GM19025 (cell line): ENCODE results near the gene PCDH9.
A peak's percentile ranks its signal among the peaks of the same experiment; 100 is the strongest.

Source experiments
- ATAC-seq: cut with Tn5 transposase; IDR thresholded peaks from one replicate; pipeline ENCODE4 v1.9.1; 2021; ENCODE audit warnings: mild to moderate bottlenecking, low read depth, moderate library complexity; ENCODE audit not compliant: unreplicated experiment

Gene PCDH9, protein sequence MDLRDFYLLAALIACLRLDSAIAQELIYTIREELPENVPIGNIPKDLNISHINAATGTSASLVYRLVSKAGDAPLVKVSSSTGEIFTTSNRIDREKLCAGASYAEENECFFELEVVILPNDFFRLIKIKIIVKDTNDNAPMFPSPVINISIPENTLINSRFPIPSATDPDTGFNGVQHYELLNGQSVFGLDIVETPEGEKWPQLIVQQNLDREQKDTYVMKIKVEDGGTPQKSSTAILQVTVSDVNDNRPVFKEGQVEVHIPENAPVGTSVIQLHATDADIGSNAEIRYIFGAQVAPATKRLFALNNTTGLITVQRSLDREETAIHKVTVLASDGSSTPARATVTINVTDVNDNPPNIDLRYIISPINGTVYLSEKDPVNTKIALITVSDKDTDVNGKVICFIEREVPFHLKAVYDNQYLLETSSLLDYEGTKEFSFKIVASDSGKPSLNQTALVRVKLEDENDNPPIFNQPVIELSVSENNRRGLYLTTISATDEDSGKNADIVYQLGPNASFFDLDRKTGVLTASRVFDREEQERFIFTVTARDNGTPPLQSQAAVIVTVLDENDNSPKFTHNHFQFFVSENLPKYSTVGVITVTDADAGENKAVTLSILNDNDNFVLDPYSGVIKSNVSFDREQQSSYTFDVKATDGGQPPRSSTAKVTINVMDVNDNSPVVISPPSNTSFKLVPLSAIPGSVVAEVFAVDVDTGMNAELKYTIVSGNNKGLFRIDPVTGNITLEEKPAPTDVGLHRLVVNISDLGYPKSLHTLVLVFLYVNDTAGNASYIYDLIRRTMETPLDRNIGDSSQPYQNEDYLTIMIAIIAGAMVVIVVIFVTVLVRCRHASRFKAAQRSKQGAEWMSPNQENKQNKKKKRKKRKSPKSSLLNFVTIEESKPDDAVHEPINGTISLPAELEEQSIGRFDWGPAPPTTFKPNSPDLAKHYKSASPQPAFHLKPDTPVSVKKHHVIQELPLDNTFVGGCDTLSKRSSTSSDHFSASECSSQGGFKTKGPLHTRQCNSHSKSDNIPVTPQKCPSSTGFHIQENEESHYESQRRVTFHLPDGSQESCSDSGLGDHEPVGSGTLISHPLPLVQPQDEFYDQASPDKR (N-terminal part only)

DNA sequence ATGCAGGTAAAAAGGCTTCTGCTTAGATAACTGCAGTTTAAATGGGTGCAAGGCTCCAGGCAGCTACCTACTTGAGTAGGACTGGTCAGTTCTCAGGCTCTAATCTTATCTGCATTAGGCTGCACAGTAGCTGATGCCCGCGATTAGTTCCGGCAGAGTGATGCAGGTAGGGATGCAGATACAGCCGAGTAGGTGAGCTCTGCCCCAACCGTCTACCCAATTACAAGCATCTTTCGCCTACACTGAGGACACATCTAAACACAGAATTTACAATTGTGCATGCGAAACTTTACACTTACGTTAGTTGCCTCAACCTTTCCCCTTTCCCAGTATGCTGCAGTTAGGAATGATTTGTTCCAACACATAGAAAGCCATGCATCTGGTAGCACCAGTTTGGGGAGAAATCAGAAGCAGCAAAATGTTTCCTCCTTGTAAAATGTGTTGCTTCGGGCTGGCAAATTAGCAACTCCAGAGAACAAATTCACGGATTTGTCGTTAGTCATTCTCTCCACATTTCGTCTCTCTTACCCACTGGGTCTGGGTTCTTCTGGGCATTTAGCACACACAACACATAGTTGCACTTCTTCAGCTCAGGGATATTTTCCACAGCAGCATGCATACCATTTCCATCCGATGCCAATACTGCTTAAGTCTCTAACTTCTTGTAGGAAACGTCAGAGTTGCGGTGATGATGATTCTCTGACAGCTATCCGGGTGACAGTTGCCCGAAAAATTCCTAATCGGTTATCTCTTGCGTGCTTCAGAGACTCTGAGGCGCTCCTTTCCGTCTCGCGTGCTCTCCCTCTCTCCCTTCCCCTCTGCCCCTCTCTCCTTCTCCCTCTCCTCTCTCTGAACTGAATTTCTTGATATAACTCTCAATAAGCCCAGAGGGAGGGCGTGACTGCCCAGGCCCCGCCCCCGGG lies at the start of gene PCDH9:
Gene PCDH9 (minus strand): TSS at position 856 of the 923 bp plus-strand sequence. CDS start 1,896 bp downstream, outside the sequence.
- ATAC-seq, result no peak

DNA sequence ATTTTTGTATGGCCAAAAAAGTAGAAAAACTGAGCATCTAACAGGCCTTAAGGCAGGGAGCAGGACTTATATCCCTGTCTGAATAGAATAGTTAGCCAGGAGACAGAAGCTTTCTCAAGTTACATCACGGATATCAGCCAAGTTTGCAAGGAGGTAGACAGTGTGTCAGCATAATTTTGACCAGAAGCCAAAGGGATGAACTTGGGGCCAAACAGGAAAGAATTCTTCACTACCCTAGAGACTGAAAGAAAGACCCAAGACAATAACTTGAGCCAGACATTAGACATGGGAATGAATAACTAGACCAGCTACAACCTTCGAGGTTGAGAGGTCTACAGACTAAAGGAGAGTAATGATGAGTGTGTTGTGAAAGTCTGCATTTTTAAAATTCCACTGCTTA lies 48.1 kb upstream of the PCDH9 start:
- no peak for ATAC-seq

DNA sequence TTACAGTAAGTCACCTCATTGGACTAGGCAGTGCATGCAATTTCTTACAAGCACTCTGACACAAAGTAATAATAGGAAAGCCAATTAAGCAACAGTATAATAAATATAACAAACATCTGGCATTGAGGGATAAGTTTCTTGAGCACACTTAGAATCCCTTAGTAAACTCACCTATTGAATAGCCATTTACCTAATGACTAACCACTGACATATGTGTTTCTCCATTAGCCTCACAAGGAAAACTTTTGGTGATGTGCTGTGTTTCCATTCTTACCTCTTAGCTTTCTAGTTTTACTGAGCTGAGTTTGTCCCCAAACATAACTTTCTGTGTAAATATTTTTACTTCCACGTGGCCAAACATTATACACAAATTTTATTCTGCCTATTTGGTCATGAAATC lies 47.4 kb upstream of the PCDH9 start:
- no peak for ATAC-seq

DNA sequence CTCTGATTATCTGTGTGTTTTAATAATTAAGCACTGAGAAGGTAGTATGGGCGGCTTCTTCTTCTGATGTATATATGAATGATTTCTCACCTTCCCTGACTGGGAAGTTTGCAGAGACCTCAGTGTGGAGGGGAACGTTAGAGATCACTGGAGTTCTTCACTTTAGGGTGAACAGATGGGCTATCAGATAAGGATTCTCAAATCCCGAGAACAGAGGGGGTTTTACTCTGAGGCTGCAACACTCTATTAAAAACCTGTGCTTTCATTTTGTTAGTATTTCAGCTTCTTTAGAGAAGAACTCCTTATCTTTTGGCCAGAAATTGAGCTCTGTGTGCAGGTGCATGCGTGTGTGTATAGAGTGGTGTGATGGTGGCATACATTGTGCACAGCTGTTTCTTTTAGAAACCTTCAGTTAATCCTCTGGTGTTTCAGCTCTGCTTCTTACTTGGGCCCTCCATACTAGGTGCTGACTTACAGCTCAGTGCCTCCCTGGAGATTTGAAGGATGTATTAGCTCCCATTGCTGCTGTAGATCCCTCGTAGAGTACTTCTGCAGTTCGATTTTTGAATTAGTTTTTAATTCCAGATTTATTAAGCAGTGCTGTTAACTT lies 45.3 kb upstream of the PCDH9 start:
- no peak for ATAC-seq

DNA sequence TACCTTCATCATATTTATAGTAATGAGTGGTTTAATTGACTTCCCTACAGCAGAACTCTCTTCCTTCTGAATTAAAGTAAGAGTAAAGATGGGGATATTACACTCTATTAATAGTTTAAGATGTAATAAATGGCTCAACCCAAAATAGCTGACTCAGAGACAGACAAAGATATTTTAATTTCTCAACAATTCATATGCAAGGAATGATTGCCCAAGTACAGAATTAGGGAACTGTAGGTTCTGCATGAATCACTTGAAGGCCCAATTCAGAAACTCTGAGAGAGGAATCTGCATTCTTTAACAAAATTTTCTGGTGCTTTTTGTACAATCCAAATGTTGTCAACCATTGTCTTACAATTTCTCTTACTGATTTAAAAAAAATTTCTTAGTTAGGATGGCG lies 42.9 kb upstream of the PCDH9 start:
- ATAC-seq, result no peak

DNA sequence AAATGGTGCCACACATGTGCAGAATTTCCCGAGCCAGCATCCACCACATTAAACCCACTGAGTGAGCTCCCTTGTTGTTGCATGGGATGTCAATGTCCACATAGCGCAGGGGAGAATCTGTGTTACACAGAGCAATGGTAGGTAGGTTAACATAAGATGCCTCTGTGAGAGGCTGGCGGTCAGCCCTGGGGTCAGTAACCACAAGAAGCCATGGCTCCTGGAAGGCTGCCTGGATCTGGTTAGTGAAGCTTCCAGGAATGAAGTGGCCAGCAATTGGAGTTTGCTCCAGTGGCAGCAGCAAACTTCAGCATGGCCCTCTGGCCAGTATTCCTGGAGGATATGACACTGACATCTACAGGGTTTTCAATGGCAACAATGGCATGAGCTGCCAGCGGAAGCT lies 37.0 kb upstream of the PCDH9 start:
- ATAC-seq, result no peak

DNA sequence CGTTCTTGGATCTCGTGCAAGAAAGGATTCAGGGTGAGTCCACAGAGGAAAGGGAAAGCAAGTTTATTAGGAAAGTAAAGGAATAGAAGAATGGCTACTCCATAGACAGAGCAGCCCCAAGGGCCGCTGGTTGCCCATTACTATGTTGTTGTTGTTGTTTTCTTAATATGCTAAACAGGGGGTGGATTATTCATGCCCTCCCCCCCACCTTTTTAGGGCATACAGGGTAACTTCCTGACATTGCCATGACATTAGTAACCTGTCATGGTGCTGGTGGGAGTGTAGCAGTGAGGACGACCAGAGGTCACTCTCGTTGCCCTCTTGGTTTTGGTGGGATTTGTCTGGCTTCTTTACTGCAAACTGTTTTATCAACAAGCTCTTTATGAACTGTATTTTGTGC lies 29.1 kb upstream of the PCDH9 start:
- no peak for ATAC-seq

DNA sequence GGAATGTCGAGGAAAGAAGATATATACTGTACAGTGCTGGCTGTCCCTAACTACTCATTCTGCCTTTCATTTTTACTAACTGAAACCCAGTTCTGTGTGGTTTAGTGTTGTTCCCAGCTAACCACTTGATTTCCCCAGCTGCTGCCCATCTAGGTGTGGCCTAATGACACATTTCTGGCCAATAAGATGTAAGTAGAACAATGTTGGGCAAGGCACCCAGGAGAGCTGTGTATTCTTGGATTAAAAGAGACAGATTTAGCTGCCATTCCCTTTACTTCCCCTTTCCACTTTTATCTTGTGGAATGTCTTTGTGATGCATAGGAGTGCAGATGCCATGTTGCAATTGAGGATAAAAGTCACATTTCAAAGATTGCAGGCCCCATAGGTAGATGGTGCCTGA lies 28.3 kb upstream of the PCDH9 start:
- no peak for ATAC-seq

DNA sequence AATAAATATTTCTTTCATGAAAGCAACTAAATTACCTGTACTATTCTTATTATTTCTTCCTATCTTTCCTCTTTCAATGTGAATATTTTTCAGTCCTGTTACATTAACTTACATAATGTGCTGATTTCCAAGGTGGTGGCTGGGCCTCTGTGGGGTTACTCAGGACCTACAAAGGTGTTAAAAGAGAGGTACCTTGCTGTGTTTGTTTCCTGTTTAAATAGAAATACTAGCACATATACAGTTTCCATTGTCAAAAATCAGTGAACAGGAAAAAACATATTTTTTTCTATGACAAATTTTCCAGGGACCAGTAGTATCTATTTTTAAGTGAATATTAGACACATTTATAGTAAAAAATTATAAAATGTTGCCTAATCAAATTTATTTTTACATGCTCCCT lies 8.7 kb upstream of the PCDH9 start:
- ATAC-seq, result no peak

DNA sequence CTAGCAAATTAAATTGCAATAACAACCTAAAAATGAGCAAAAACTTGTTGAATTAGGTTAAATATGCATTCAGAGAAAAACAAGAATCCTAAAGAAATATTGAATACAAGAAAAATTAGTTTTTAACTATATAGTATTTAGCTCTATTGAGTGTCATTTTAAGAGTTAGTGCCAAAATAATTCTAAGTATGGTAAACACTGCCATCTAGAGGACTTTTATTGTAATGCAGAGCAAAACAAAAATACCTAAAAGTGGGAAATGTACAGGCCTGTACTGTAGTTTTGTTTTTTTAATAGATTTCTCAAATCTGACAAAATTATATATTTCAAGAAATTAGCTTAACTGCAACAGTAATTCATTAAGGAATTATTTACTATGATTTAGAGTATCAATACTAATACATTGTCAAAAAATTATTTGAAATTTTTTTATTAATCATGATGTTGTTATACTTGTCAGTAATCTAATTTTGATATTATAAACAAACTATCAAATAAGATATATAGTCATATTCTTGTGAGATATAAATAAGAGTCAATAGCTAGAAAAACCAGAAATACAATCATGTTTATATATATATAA lies 8.2 kb upstream of the PCDH9 start:
- ATAC-seq, result no peak

DNA sequence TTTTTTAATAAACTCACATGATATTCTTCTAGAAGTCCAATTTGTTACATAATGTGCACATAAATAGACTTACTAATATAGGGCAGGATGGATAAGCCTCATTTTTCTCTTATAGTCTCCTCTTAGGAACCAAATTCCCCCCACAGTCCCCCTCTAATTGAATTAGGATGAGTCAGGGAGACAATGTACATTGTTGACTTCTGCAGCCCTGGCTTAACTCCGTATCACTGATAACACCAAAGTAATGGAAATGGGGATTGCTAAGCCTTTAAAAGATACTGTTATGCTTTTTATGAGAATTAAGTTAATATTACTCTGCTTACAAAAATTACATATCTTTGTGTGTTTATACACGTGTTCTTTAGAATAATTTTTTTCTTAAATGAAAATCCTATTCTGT lies 5.1 kb upstream of the PCDH9 start:
- no peak for ATAC-seq

DNA sequence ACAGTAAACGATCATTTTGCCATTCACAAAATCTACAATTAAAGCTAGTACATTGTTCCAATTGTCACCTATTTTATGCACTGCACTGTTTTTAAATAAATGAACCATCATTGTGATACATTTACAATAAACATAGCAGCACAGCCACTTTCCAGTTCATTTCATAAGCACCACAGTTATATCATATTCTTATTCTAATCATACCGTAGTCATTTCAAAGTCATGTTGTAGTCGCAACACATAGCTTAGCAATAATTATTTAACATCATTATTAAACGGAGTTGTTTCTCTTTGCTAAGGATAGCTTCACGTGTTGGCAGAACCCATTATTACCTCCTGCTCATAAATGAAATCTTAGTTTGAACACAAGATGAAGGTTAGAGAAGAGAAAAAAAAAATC lies 2.2 kb upstream of the PCDH9 start:
- no peak for ATAC-seq

DNA sequence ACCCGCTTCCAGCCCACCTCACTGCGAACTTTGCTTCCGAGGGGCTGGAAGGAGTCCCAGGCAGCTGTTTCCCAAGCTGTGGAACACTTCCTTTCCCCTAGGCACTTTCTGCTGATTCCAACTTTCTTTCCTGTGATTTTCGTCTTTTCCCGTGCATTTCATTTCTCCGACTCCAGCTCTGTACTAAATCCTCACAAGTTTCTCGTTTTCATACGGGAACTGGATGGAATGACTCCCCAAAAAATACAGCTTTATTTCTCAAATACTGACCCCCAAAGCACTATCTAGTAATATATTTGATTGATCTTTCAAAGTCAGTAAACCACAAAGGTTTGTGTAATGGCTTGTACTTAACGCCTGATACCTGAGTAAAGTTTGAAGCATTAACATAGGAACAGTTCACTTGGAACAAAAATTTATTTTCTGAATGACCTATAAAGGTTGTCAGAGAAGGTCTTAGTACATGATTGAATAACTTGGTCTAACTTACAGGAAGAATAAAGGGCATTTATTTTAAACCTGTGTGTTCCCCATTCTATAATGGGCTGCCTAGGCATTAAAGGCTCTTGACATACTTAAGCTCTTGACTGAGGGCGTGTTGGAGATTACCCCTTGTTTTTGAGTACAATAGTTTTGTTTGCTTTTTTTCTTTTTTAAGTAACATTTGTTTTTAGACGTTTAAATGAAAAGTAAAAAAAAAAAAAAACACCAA lies 1.3 kb upstream of the PCDH9 start:
- ATAC-seq, result no peak

DNA sequence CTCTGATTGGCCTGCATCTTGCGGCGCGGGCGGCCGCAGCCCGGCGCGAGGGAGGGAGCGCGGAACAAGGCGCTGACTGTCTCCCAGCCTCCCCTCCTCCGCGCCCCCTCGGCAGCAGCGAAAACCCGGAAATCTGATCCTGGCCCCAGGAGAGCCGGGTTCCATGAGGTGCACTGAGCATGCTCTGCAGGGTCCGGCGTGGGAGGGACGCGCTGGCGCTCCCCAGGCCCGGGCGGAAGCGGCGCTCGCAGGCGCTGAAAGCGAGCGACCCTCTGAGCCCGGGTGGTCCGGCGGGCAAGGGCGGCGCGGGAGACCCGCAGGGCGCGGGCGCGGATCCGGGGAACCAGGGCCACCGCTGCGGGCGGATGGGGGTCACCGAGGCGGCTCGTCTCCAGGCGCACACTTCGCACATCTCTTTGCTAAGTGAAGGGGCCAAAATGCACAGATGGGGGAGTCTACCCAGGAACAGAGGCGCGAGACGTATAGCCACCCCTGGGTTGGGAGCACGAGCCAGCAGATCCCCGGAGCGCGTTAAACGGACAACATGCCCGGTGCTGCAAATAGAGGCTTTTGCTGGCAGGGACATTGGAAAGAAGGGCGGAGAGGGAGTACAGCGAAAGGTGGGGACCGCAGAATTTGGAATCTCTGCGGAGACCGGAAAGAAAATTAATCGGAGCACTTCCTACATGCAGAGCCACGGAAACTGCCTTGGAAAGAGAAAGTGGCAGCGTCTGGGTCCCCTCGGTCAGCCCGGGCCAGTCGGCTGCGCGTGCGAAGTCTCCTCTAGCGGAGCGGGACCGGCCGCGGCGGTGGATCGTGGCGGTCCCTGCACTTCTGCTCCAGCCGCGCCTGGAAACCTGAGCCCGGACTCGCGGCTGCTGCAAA lies 510 bp upstream of the PCDH9 start:
- peak; percentile 99 for ATAC-seq

DNA sequence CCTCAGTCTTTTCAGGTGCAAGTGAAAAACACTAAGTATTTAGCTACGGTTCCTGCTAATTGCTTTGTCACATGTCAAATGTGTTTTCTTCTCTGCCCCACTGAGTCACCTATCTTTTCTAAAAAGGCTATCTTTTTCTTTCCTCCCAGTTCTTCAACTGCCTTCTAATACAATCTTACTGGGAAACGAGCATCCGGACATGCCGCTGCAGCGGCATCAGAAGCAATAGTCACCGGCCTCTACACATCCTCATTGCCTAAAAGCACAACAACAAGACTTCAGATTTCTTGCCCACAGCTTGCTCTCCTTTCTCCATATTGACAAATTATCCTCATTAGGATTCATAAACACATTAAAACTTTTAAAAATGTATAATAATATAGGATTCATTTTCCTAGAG lies 1.2 kb downstream of the PCDH9 start:
- no peak for ATAC-seq

DNA sequence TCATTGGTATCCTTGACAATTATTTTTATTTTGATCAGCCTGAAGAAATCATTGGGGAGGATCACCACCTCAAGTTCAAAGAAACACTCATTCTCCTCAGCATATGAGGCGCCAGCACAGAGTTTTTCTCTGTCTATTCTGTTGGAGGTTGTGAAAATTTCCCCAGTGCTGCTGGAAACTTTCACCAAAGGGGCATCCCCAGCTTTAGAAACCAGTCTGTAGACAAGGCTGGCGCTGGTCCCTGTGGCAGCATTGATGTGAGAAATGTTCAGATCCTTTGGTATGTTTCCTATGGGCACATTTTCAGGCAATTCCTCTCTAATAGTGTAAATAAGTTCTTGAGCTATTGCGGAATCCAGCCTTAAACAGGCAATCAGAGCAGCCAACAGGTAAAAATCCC lies 2.1 kb downstream of the PCDH9 start:
- no peak for ATAC-seq

DNA sequence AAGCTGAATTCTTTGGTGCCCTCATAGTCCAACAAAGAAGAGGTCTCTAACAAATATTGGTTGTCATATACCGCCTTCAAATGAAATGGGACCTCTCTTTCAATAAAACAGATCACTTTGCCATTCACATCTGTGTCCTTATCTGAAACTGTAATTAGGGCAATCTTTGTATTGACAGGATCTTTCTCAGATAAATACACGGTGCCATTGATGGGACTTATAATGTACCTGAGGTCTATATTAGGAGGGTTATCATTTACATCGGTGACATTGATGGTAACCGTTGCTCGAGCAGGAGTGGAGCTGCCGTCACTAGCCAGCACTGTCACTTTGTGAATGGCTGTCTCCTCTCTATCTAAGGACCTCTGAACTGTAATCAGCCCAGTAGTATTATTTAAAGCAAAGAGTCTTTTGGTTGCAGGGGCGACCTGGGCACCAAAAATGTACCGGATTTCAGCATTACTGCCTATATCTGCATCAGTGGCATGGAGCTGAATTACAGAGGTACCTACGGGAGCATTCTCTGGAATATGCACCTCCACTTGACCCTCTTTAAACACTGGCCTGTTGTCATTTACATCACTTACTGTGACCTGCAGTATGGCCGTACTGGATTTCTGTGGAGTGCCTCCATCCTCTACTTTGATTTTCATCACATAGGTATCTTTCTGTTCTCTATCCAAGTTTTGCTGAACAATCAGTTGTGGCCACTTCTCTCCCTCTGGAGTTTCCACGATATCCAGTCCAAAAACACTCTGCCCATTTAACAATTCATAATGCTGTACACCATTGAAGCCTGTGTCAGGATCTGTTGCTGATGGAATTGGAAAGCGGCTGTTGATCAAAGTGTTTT lies 2.8 kb downstream of the PCDH9 start:
- no peak for ATAC-seq
